HepG2 (cell line): ENCODE data around the gene PLA2G7. TPM values are rescaled to one million over a fixed set of nuclear protein-coding genes. Genes with fewer than 3 reads are reported as not detected.
A peak's percentile ranks its signal among the peaks of the same experiment; 100 is the strongest.

Source experiments
- ATAC-seq: fragments of 200-7000 bp; cut with Tn5 transposase; 3 replicates; pipeline ENCODE4 v1.9.1; 2020; ENCODE audit warnings: mild to moderate bottlenecking, moderate library complexity
- BruUV-seq: library from RNA; stranded (reverse); fragments of 400-500 nt; replicated peaks from 2 replicates; lab custom pipeline; 2021; lab: Mats Ljungman, UMichigan
- CTCF ChIA-PET: fragments of 300-600 bp; formaldehyde crosslinking; extraction: SDS; loops from one replicate; lab custom pipeline; 2021; ENCODE audit warnings: low total read pairs, inconsistent platforms, low intra/inter-chr PET ratio; lab: Yijun Ruan, JAX
- POLR2A ChIA-PET: fragments of 350-600 bp; sonication (Branson Sonifier 250); formaldehyde crosslinking; loops from one replicate; lab custom pipeline; 2020; ENCODE audit warnings: antibody characterized with exemption, inconsistent platforms; lab: Yijun Ruan, JAX
- DNase-seq: peaks from one replicate; pipeline ENCODE4 v3.0.0-alpha.2; 2015; ENCODE audit warnings: low spot score
- FAIRE-seq: peaks from 3 replicates; lab custom pipeline; 2011; peaks lifted over from hg19 to GRCh38; lab: Jason Lieb, UNC
- H2AFZ ChIP-seq: one replicate; pipeline ENCODE4 v1.6.1; 2011; ENCODE audit warnings: low read length, inconsistent platforms
- H3K27ac ChIP-seq: fragments of 300-600 bp; 3 replicates; pipeline ENCODE4 v1.8.0; 2011; ENCODE audit warnings: mixed run types, mild to moderate bottlenecking, mixed read lengths, low read length, inconsistent platforms; ENCODE audit not compliant: insufficient read depth; ENCODE audit errors: extremely low read length
- H3K27me3 ChIP-seq, 2 experiments: fragments of 200-600 bp in 1 of 2; 2 replicates in 1 of 2; 3 replicates in 1 of 2; pipeline versions ENCODE4 v1.6.0 to v1.8.0; 2011; ENCODE audit warnings: low read length in 2 of 2, mild to moderate bottlenecking in 2 of 2, moderate library complexity in 2 of 2, inconsistent platforms in 1 of 2; ENCODE audit not compliant: insufficient read depth in 2 of 2, control insufficient read depth in 1 of 2
- H3K36me3 ChIP-seq, 2 experiments: fragments of 200-600 bp in 1 of 2; replicated peaks in 1 of 2; 2 replicates in 1 of 2; 3 replicates in 1 of 2; pipeline versions ENCODE4 v1.5.1 to v1.8.0; 2011; ENCODE audit warnings: low read length in 2 of 2, inconsistent platforms in 1 of 2; ENCODE audit not compliant: insufficient read depth in 2 of 2, control insufficient read depth in 1 of 2
- H3K4me1 ChIP-seq: 2 replicates; pipeline ENCODE4 v1.5.1; 2012; ENCODE audit warnings: low read length, inconsistent platforms; ENCODE audit not compliant: insufficient read depth
- H3K4me2 ChIP-seq: 2 replicates; pipeline ENCODE4 v1.6.0; 2011; ENCODE audit warnings: low read depth, low read length, inconsistent platforms
- H3K4me3 ChIP-seq, 3 experiments: fragments of 200-600 bp in 1 of 3; sonication (generic), shearing (Covaris generic) in 1 of 3; replicated peaks in 1 of 3; 2 replicates each; pipeline ENCODE4 v1.5.1; 2011 to 2016; ENCODE audit warnings: low read length in 3 of 3, inconsistent platforms in 2 of 3, low read depth in 2 of 3, mild to moderate bottlenecking in 2 of 3, control low read depth in 1 of 3, mixed read lengths in 1 of 3; ENCODE audit not compliant: insufficient read depth in 1 of 3
- H3K79me2 ChIP-seq: one replicate; pipeline ENCODE4 v1.6.1; 2011; ENCODE audit warnings: low read length, inconsistent platforms; ENCODE audit not compliant: insufficient read depth
- H3K9ac ChIP-seq: 2 replicates; pipeline ENCODE4 v1.6.0; 2011; ENCODE audit warnings: mild to moderate bottlenecking, low read depth, low read length, inconsistent platforms; ENCODE audit not compliant: insufficient read depth
- H3K9me3 ChIP-seq: 2 replicates; pipeline ENCODE4 v1.5.1; 2012; ENCODE audit warnings: mild to moderate bottlenecking, low read length
- H4K20me1 ChIP-seq: 2 replicates; pipeline ENCODE4 v1.6.0; 2011; ENCODE audit warnings: inconsistent platforms, mild to moderate bottlenecking, low read length, moderate library complexity; ENCODE audit not compliant: insufficient read depth
- ARID3A ChIP-seq: IDR thresholded peaks from 2 replicates; pipeline ENCODE4 v1.6.1; 2012; ENCODE audit warnings: low read depth, low read length, improper control_type of control experiment
- CTCF ChIP-seq: sonication (generic); formaldehyde crosslinking; IDR thresholded peaks from 2 replicates; pipeline ENCODE4 v1.5.0; 2020; ENCODE audit warnings: mild to moderate bottlenecking, missing genetic modification reagents, moderate library complexity
- KDM3A ChIP-seq: IDR thresholded peaks from 2 replicates; pipeline ENCODE4 v1.6.1; 2018; ENCODE audit warnings: low read depth, missing compliant biosample characterization
- MAFF ChIP-seq: IDR thresholded peaks from 2 replicates; pipeline ENCODE4 v1.6.1; 2011; ENCODE audit warnings: low read depth, low read length, improper control_type of control experiment
- MIXL1 ChIP-seq: IDR thresholded peaks from 2 replicates; pipeline ENCODE4 v1.6.1; 2016
- MZF1 ChIP-seq: sonication (generic); formaldehyde crosslinking; IDR thresholded peaks from 2 replicates; pipeline ENCODE4 v1.8.1; 2023; ENCODE audit warnings: mild to moderate bottlenecking, missing genetic modification reagents, borderline replicate concordance
- RAD21 ChIP-seq: fragments of 450-650 bp; formaldehyde crosslinking; IDR thresholded peaks from 2 replicates; pipeline ENCODE4 v1.5.0; 2020; ENCODE audit warnings: mild to moderate bottlenecking
- SMC3 ChIP-seq: IDR thresholded peaks from 2 replicates; pipeline ENCODE4 v1.6.1; 2011; ENCODE audit warnings: low read length, improper control_type of control experiment
- STAG1 ChIP-seq: sonication (generic); formaldehyde crosslinking; IDR thresholded peaks from 2 replicates; pipeline ENCODE4 v1.4.0; 2020; ENCODE audit warnings: missing genetic modification reagents
- UBTF ChIP-seq: sonication (generic); formaldehyde crosslinking; IDR thresholded peaks from 2 replicates; pipeline ENCODE4 v1.4.0; 2020; ENCODE audit warnings: mild to moderate bottlenecking, missing genetic modification reagents
- ZBTB39 ChIP-seq: sonication (generic); formaldehyde crosslinking; IDR thresholded peaks from 2 replicates; pipeline ENCODE4 v1.5.0; 2020; ENCODE audit warnings: missing genetic modification reagents
- ZFP1 ChIP-seq: IDR thresholded peaks from 2 replicates; pipeline ENCODE4 v1.6.1; 2016
- ZNF24 ChIP-seq: fragments of 450-650 bp; IDR thresholded peaks from 2 replicates; pipeline ENCODE4 v1.6.1; 2017; ENCODE audit warnings: antibody characterized with exemption, mild to moderate bottlenecking
- WGBS: methylation state at CpG from one replicate; pipeline ENCODE4 v1.1.6; 2017; ENCODE audit warnings: low lambda C conversion rate; 5-methylcytosine and 5-hydroxymethylcytosine counted together
- in situ Hi-C: cut with HindIII; loops from 2 replicates; pipeline ENCODE4 v1.10.0; 2017; ENCODE audit warnings: low pct_unique_long_range_greater_than_20kb; ENCODE audit not compliant: extremely low pct_ligation_motif_present
- intact Hi-C: fragments of 100-400 bp; cut with micrococcal nuclease; formaldehyde crosslinking; loops from one replicate; pipeline ENCODE4 v1.10.0; 2022; ENCODE audit not compliant: unreplicated experiment
- polyA plus RNA-seq, 8 experiments: library from polyadenylated mRNA; depleted of rRNA in 3 of 8; stranded (reverse) in 7 of 8; unstranded in 1 of 8; fragments of >200 nt; fragmentation: Illumina TruSeq in 4 of 8; extraction: Trizol in 4 of 8; gene quantifications; 2 replicates each; pipeline versions ENCODE4 v1.2.1 to v1.2.3, GENCODE V29; 2011 to 2016; ENCODE audit warnings: low read depth in 4 of 8, missing spikeins in 1 of 8, mixed read lengths in 1 of 8; ENCODE audit not compliant: insufficient read depth in 1 of 8
- total RNA-seq, 5 experiments: library from RNA; depleted of rRNA; stranded (reverse); fragments of >200 nt; fragmentation: Illumina TruSeq; extraction: Trizol; gene quantifications; 2 replicates each; pipeline ENCODE4 v1.2.3, GENCODE V29; 2016; ENCODE audit warnings: low read depth in 1 of 5

The PLA2G7 gene
- total and polyA plus RNA-seq, 2 of the 13 experiments (the other 11 are each of a cell fraction or from before 2014, with no cell fraction given), result not detected

GRCh38 chr6:46781478-46782378, 46.6 kb upstream of the PLA2G7 start:
- no peaks in the 10 kb centered on the region for H3K36me3 ChIP-seq
- no peak overlapping the region for H3K4me2 ChIP-seq
- H3K4me1 ChIP-seq, result no peaks in the 10 kb centered on the region
- ChIA-PET CTCF (interaction anchor here (1.0 to 1.5 kb wide), 4 partner anchors 266 to 560 kb away, joined by 4 to 6 read pairs (median 6); no protein-coding TSS in a partner anchor), POLR2A (no interaction called here)
- no peak overlapping the region for H2AFZ ChIP-seq
- BruUV-seq, result no TSS peak
- H4K20me1 ChIP-seq, result no peaks in the 10 kb centered on the region
- DNase-seq (peak; percentile 67), FAIRE-seq (no peak)
- H3K27ac ChIP-seq, result no peak overlapping the region
- WGBS, result 30% methylated on average over 6 of the region's 6 CpGs
- no peaks in the 10 kb centered on the region for H3K79me2 ChIP-seq
- intact Hi-C loops, result loop anchor here (1.0 to 10.0 kb wide), 7 partner anchors 47 to 691 kb away; partner anchors contain the start of gene TDRD6
- no peak overlapping the region for H3K4me3 ChIP-seq
- in situ Hi-C loops, result no loop called here
- peak; percentile 64 for TF ChIP-seq STAG1 (CRISPR knock-in tag)
- peak; percentile 50 for TF ChIP-seq RAD21
- TF ChIP-seq KDM3A (CRISPR knock-in tag), result no peak
- TF ChIP-seq UBTF (CRISPR knock-in tag), result no peak
- TF ChIP-seq ZNF24, result 0 out of 2 replicates have a peak, but pooled peaks have one; percentile 12
- peak; percentile 67; the same call in 1 of the 2 replicates for TF ChIP-seq MIXL1 (CRISPR knock-in tag)
- TF ChIP-seq MAFF, result no peak
- peak; percentile 76 for TF ChIP-seq CTCF (CRISPR knock-in tag)
- peak; percentile 83; the same call in 1 of the 2 replicates for TF ChIP-seq ARID3A
- TF ChIP-seq ZFP1 (CRISPR knock-in tag), result no peak
- TF ChIP-seq MZF1 (CRISPR knock-in tag), result no peak
- TF ChIP-seq ZBTB39 (CRISPR knock-in tag), result no peak
- peak; percentile 81 for TF ChIP-seq SMC3
- TF ChIP-seq, all 625 proteins: peak for 7
- Histone ChIP-seq H3K9me3 (no peaks in the 10 kb centered on the region), H3K27me3 (no peaks in the 10 kb centered on the region), H3K9ac (no peak overlapping the region)
- ATAC-seq, result peak; percentile 83
